Left colon (tissue), 2 donors: ENCODE measurements around the gene NBL1. TPM values are rescaled to one million over a fixed set of nuclear protein-coding genes. Genes with fewer than 3 reads are reported as not detected.
A peak's percentile ranks its signal among the peaks of the same experiment; 100 is the strongest.

Experiments
- ATAC-seq: fragments of 200-7000 bp; cut with Tn5 transposase; one replicate; pipeline ENCODE4 v1.9.1; 2020; ENCODE audit warnings: mild to moderate bottlenecking, moderate library complexity
- DNase-seq, 2 donors: peaks; one replicate each; pipeline ENCODE4 v3.0.0-alpha.2; 2020
- intact Hi-C, 2 donors: fragments of 100-400 bp; cut with DNase I in 1 of 2; cut with micrococcal nuclease in 1 of 2; formaldehyde crosslinking; loops; one replicate each; pipeline versions ENCODE4 v1.11.2 to v1.14.0; 2022; cut with DNase I, micrococcal nuclease
- total RNA-seq, 2 donors: library from RNA; stranded (reverse); fragmentation: NEBNext Ultra II Directional; extraction: Animal tissue kit (Norgen Biotek cat#: 25700); gene quantifications; one replicate each; pipeline ENCODE4 v1.2.1, GENCODE V29; 2021
- donor health status: DM: no; HTN: no; CAD: no.
- donor health status: DM: yes; HTN: yes; CAD: no.

Gene NBL1
- total RNA-seq, 2 donors from 2014 or later = 373 to 391 TPM

DNA sequence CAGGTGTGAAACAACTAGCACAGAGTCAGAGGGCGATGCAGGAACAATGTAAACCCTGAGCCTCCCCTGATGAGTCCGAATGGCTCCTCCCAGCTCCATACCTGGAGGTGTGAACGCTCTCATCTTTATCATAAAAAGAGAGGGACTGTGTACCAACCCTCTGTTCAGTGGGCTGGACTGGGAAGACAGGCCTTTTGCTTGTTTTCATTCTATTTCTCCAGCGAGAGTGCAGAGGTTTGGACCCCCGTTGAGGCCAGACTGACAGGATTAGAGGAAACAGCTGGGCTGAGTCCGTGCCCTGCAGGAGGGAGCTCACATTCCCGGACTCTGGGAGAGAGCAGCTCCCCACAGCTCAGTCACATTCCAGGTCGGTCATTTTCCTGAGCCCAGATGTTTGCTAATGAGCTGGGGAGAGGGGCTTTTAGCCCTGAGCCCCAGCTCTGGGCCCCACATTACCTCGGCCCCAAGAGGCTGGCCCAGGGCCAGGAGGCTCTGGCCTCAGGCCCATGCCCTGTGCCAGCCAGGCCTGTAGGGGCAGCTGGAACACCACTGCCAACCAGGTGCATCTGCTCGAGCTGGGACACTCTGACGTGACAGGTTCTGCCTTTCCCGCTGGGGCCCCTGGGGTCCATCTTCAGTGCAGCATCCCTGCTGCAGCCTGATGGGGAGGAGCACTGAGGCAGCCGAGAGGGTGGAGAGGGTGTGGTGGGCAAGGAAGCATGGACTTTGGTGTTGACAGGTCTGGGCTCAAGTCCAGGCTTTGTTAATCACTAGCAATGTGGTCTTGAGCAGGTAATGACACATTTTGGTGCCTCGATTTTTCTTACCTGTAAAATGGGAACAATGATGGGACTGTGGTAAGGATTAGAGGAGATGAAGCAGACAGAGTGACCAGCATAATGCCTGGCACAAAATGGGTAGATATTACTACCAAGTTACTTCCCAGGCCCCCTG, 3.5 kb upstream of the NBL1 start:
- intact Hi-C loops = no loop called here
- ATAC-seq = peak; percentile 63
- peak; percentile 72 to 90 for DNase-seq

DNA sequence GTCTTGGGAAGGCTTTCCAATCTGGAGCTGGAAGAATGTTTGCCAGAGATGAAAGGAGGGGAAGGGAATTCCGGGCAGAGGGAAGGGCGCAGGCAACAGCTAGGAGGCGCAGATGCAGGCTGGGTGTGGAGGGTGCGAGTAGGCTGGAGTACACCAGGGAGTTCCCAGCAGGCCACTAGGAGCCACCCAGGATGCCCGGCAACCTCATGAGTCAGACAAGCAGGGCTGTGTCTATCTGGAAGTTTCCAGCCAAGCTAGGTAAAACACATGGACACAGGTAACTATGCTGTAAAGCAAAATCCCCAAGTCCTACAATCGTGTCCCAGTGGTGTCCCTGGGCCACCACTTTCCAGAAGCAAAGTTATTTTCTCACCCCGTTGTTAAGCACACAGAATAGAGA, 990 bp upstream of the NBL1 start:
- intact Hi-C loops = no loop called here
- DNase-seq (peak; percentile 82 to 93), ATAC-seq (peak; percentile 55)

DNA sequence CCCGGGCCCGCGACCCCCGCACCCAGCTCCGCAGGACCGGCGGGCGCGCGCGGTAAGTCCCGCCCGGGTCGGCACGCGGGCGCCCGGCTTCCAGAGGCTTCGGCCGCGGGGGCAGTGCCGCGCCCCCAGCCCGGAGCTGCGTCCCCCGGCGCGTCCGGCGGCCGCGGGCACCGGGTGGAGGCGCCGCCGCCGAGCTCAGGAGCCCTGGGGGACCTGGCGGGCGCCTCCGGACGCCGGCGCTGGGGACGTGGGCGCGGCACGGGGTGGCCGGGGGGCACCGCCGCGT, 227 bp downstream of the NBL1 start:
- no peak for DNase-seq
- intact Hi-C loops = no loop called here
- ATAC-seq = no peak

DNA sequence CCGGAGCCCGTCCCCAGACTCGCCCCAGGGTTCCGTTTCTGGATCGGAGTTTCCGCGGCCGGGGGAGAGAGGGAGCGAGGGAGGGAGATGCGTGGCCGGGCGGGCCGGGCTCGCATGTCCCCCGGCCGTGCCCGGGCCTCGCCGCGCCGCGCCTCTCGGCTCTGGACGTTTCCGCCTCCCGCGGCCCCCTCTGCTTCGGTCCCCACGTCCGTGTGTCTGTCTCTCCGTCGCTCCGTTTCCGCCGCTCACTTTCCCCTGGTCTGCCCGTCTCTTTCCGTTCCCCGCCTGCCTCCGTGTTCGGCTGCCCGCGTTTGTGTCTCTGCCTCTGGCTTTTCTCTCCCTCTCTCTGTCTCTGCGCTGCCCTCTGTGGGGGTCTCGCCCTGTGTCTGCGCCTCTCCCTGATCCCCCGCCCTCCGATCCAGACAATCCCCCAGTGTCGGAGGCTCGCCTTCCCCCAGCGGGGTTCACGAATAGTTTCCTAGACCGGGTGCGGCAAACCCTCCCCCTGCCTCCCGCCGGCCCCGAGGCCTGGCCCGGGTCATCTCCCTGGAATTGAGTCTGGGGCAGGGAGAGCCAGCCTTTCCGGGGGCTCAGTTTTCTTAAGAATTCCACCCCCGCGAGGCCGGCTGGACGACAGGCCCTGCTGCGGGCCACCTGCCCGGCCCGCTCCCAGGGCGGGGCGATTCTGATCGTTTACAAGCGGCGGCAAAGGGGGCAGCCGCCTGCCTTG, 735 bp downstream of the NBL1 start:
- peak; percentile 29 for ATAC-seq
- intact Hi-C loops = loop anchor here in 1 of 2 donors (5.0 kb wide), 1 partner anchor 163 kb away; no protein-coding TSS in a partner anchor
- DNase-seq = peak in 1 of 2 donors; percentile 71

DNA sequence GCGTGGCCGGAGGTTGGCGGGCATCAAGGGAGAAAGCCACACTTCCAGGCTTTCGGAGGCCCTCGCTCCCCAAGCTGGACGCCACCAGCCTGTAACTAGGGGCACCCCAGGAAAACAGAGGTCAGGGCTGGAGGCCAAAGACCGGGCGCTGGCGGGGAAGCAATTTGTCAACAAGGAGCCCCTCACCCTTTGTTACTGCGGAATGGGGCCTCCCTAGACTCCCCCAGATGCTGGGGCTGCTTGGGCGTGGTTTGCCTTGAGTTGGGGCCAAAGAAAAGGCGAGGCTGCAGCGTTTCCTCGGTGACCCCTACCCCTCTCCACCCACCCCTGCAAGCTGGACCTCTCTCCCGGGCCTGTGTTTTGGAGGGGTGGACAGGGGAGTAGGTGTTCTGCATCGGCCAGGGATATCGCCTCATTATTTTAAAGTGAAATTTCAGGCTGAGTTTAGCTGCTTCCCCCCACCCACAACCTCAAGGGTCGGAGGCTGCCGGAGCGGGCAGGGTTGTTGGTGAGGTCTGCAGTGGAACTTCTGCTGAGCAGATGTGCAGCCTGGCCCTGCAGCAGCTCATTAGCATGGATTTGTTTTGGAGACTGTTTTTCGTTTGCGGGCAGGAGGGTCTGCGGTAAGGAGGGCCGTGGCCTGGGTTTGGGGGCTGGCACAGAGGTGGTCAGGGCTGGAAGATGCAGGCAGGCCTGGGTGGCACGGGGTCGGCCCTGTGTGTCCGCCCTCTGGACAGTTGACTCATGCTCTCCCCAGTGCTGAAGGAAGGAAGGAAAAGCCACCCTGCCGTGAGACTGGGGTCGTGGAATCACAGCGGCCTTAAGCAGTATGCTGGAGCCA, 1.5 kb downstream of the NBL1 start:
- ATAC-seq (peak; percentile 12), DNase-seq (peak in 1 of 2 donors; percentile 52)
- intact Hi-C loops = loop anchor here in 1 of 2 donors (5.0 kb wide), 1 partner anchor 163 kb away; no protein-coding TSS in a partner anchor

DNA sequence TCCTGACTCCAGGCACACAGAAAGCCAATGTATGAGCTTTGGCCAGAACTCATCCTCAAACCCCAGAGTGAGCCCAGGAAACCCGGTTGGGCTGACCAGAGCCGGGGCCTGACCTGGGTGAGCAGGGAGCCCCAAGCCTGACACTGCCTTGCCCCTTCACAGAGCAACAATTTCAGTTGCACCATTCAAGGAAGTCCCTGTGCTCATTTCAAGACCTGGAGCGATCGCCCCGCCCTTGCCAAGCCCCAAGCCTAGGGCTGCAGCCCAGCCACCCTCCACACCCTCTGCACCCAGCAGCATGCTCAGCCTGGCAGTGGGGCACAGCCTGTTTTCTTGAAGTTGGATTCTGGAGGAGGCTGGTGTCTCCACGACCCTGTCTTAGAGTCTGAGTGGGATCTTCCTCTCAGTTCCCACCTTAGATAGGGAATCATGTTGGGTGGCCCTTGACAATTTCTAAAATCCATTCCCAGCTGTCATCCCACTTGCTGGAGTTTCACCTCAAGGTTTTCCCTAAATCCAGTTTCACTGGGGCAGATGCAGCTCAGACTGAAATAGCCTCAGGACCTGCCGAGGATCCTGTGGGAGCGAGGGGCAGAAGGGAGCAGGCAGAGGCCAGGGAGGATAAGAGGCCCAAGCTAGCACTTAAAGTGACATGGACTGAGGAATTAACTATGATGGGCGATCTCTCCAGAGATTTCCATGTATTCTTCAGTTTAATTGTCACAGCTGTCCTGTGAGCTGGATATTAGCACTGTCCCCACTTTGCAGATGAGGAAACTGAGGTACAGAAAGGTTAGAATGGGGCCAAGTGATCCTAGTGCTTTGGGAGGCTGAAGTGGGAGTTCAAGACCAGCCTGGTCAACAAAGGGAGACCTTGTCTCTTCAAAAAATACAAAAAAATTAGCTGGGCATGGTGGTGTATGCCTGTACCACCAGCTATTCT, 2.5 kb downstream of the NBL1 start:
- ATAC-seq (peak; percentile 64), DNase-seq (peak; percentile 91)
- intact Hi-C loops = loop anchor here in 1 of 2 donors (5.0 kb wide), 1 partner anchor 164 kb away; no protein-coding TSS in a partner anchor

DNA sequence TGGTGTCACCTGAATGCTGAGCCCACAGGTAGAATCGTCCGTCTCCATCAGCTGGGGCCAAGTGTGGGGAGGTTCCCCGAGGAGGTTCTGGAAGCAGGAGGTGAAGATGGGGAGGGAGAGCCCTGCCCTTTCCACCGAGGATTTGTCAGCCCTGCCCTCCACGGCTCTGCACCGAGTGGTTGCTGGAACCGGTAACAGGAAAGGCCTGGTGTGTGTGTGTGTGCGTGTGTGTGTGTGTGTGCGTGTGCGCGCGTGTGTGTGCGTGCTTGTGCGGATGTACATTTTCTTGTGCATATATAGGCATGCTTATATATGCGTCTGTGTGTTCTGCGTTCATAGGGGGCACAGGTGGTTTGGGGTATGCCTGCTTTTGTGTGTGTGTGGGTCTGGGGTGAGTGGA, 3.5 kb downstream of the NBL1 start:
- ATAC-seq (peak; percentile 15), DNase-seq (peak; percentile 67 to 76)
- intact Hi-C loops = loop anchor here in 1 of 2 donors (5.0 kb wide), 1 partner anchor 165 kb away; no protein-coding TSS in a partner anchor

DNA sequence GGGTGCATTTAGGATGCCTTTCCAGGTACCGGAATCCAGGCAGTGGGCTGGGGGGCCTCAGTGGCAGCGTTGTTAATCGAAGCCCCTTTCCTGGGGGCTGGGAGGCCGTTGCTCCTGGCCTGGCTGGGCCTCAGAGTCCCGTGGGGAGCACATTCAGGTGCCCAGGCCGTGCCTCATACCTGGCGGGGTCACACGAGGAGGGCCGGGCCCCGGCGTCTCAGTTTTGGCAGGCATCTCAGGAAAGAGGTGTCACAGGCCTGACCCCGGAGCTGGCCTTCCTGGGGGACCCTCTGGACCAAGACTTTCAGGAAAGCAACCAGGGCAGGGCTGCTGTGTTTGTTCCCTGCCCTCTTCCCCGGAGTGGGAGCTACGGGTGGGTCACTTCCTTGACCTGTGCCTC, 4.1 kb downstream of the NBL1 start:
- ATAC-seq (no peak), DNase-seq (no peak)
- intact Hi-C loops = loop anchor here in 1 of 2 donors (5.0 kb wide), 1 partner anchor 166 kb away; no protein-coding TSS in a partner anchor

DNA sequence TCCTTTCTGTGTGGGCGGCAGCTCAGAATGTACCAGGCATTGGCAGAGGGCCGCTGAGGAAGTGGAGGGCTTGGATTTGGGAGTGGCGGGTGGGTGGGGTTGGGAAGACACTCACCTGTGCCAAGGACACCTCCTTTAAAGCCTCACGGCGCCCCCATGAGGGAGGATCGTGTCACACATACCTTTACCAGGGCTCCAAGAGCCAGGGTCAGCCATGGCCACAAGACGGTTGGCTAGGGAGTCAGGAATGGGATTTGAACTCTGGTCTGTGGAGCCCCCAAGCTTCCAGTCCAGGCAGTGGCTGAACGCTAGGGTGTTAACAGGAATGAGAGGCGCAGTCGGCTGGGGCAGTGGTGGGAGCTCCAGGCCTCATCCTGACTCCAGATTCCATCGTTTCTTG, 4.6 kb downstream of the NBL1 start:
- ATAC-seq (peak; percentile 37), DNase-seq (peak; percentile 85 to 91)
- intact Hi-C loops = loop anchor here in 1 of 2 donors (5.0 kb wide), 1 partner anchor 166 kb away; no protein-coding TSS in a partner anchor

DNA sequence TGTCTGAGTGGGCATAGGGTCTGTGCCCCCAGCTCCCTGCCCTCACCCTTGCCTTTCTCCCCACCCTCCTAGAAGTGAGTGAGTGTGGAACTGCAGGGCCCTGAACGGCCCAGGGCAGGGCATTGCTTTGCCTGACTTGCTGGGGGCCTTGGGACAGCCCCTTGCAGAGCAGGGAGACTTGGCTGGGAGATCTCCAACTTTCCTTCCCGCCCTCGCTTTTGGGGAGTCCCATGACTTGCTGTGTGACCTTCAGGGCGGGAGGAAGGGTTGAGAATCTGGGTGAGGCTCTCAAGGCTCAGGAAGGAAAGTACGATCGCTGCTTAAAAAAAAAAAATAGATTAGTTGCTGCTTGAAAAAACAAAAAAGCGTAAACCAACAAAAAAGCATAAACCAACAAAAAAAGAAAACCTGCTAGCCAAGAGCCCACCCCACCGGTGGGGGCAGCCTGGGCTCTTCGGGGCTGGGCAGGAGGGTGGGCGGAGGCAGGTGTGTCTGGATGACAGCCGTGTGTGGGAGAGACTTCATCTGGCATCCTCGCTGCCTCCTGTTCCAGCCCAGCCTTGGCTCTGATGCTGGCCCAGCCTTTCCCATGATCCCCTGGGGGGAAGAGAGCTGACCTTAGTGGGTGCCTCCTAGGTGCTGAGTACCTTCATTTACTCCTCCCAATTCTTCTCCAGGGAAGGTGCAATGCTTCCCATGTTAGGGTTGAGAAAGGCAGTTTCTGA, 6.5 kb downstream of the NBL1 start:
- no peak for DNase-seq
- no peak for ATAC-seq
- intact Hi-C loops = loop anchor here (5.0 kb wide), 2 partner anchors 303 to 308 kb away; no protein-coding TSS in a partner anchor

DNA sequence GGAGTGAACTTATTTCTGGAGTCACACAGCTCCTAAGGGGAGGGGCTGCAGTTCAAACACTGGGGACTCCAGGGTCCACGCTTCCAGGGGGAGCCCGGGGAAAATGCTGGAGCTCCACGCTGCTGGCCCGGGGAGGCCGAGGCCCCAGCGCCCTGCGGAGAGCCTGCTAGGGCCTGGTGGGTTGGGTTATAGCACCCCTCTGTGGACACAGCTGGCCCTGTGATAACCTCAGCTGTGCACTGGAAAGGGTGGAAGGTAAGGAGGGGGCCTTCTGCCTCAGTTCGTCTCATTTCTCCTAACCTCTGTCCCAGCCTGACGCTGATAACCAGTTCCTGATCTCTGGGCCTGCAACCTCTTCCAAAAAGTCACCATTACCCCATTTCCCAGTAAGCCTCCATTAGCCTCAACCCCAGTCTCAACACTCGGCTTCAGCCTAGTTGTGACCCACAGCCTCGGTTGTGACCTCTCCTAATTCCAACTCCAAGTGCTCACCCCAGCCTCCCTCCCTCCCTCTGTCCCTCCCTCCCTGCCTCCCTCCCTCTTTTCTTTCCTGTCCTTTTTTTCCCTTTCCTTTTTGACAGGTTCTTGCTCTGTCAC, 7.1 kb downstream of the NBL1 start:
- intact Hi-C loops = loop anchor here (5.0 kb wide), 2 partner anchors 304 to 309 kb away; no protein-coding TSS in a partner anchor
- DNase-seq = peak in 1 of 2 donors; percentile 55
- ATAC-seq = no peak

DNA sequence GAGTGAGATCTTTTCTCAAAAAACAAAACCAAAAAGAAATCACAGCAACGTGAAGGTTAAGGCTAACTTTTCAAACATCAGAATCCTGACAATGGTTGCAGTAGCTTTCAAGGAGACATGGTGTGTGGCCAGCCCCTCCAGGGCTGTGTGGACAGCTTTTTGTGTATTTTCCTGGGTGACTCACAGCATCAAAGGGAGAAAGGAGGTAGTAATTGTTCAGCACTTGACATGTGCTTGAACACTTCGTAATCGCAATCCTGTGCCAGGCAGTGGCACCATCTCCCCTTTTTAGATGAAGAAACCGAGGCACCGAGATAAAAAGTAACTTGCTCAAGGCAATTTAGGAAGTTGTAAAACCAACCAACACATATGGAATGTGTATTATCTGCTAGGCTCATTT, 10.3 kb downstream of the NBL1 start:
- ATAC-seq (no peak), DNase-seq (no peak)
- intact Hi-C loops = loop anchor here (5.0 kb wide), 2 partner anchors 307 to 312 kb away; no protein-coding TSS in a partner anchor

DNA sequence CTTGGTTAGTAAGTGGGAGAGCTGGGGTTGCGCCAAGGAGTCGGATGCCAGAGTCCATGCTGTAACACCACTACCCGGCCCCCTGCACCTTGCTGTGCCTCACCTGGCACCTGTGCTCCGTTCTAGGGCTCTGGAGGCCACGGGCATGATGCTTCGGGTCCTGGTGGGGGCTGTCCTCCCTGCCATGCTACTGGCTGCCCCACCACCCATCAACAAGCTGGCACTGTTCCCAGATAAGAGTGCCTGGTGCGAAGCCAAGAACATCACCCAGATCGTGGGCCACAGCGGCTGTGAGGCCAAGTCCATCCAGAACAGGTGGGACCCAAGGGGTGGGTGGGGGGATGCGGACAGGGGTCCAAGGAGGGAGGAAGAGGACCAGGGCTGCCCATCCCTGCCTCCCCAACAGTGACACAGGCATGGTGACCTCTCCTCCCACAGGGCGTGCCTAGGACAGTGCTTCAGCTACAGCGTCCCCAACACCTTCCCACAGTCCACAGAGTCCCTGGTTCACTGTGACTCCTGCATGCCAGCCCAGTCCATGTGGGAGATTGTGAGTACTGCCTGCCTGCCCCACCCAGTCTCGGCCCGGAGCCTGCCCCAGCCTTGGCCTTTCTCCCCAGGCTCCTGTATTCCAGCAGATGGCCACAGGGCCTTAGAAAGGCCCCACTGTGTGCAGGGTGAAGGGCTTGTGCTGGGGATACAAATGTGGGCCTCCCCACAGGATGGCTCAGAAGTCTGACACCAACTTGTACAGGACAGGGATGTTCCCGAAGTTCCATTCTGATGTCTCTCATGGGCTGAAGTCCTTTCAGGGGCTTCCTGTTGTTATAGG, 11.0 kb downstream of the NBL1 start:
- ATAC-seq = no peak
- intact Hi-C loops = loop anchor here (5.0 kb wide), 2 partner anchors 308 to 313 kb away; no protein-coding TSS in a partner anchor

DNA sequence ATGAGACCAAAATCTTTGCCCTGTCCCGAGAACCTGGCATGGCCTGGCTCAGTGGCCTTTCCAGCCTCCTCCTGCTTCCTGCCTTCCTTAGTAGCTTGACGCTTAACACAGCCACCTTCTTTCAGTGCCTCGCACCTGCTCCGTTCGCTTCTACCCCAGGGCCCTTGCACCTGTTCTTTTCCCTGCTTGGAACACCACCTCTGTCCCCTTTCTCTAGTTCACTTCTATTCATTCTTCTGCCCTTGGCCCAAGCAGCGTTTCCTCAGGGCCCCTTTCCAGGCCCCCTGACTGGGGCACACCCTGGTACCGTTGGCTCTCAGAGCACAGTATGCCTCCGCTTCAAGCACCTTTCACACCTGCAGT, 11.6 kb downstream of the NBL1 start:
- intact Hi-C loops = no loop called here
- DNase-seq (no peak), ATAC-seq (no peak)

More for the DNA sequence above, 11.0 kb downstream of the NBL1 start:
- no peak for DNase-seq

DNA sequence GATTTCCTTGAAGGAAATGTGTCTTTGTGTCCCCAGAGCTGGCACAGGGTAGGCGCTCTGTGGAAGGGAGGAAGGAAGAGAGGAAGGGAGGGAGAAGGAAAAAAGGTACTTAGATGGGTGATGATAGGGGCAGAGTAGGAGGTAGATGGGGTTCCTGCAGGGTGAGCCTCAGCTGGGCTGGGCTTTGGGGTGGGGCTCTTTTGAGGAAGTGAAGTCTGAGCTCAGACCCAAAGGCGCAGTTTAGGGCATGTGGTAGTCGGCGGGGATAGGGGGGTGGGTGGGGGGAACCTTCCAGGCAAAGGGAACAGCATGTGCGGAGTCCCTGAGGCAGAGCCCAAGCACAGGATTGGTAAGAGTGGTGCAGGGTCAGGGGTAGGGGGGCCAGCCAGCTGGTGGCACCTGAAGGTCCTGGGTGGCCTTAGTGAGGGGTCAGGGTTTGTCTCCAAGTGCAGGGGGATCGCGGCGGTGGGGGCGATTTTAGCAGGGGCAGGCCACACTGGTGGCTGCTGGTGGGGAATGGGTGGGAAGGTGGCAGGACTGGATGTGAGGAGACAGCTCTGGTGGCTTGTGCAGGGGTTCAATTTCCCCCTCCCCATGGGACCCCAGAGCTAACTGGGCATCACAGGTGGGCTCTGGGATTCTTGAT, 12.1 kb downstream of the NBL1 start:
- DNase-seq (no peak), ATAC-seq (no peak)
- intact Hi-C loops = no loop called here
